Stimulated activated CD4-positive, alpha-beta T cell treated with anti-CD3 and anti-CD28 coated beads, Interleukin-4, amount 100 ng/mL, for 24 hours (primary cell): Measurements from ENCODE around the gene FMN2.

Experiments
- DNase-seq: peaks from one replicate; pipeline ENCODE4 v3.0.0-alpha.2; 2020

Gene FMN2

DNA sequence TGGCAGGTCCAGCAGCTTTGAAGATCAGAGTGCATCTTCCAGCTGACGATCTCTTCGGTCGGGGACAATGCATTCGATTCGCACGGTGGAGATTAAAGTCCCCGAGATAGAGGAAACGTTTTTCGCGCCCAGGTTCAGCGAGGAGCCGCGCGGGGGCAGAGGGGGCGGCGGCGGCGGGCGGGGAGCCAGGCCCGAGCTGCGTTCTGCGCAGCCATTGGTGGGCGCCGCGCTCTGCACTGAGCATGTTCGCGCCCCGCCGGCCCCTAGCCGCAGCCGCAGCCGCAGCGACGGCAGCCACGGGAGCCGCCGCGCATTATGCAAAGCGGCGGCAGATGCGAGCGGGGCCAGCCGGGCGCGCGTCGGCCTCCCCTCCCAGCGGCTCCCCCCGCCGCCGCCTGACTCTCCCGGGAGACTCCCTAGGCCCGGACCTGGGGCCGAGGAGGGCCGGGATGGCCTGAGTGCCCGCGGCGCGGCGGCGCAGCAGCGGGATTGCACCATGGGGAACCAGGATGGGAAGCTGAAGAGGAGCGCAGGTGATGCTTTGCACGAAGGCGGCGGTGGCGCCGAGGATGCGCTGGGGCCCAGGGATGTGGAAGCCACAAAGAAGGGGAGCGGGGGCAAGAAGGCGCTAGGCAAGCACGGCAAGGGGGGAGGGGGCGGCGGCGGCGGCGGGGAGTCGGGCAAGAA is at the start of gene FMN2:
Gene FMN2 (plus strand): TSS at position 270 of the 687 bp plus-strand sequence. CDS start 227 bp downstream, at position 497.
- DNase-seq: no peak

- no peak for DNase-seq
Measured at GRCh38 chr1:240044620-240045019, 47.1 kb upstream of the FMN2 start.

- no peak for DNase-seq
Measured at GRCh38 chr1:240046000-240046399, 45.7 kb upstream of the FMN2 start.

DNA sequence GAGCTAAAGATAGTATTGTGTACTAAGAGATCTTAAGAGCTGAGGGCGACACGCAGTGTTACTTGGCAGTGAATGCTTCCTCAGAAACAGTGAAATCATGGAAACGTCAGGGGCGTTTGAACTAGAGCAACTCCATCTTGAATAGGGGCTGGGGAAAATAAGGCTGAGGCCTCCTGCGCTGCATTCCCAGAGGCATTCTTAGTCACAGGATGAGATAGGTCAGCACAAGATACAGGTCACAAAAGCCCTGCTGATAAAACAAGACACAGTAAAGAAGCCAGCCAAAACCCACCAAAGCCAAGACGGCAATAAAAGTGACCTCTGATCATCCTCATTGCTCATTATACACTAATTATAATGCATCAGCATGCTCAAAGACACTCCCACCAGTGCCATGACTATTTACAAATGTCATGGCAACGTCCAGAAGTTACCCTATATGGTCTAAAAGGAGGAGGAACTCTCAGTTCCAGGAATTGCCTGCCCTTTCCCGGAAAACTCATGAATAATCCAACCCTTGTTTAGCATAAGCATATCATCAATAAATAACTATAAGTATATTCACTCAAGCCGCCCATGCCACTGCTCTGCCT is 37.5 kb upstream of the FMN2 start:
- DNase-seq: no peak

GRCh38 chr1:240055936-240056335 is 35.7 kb upstream of the FMN2 start:
- DNase-seq: no peak

- DNase-seq: no peak
Measured at GRCh38 chr1:240056350-240056749, 35.3 kb upstream of the FMN2 start.

GRCh38 chr1:240058049-240058448 is 33.6 kb upstream of the FMN2 start:
- no peak for DNase-seq

GRCh38 chr1:240068961-240069360 is 22.7 kb upstream of the FMN2 start:
- no peak for DNase-seq

GRCh38 chr1:240070188-240070587 is 21.5 kb upstream of the FMN2 start:
- no peak for DNase-seq

- DNase-seq: no peak
Measured at GRCh38 chr1:240073097-240073496, 18.6 kb upstream of the FMN2 start.

- no peak for DNase-seq
Measured at GRCh38 chr1:240074422-240074821, 17.3 kb upstream of the FMN2 start.

- no peak for DNase-seq
Measured at GRCh38 chr1:240074908-240075307, 16.8 kb upstream of the FMN2 start.

- no peak for DNase-seq
Measured at GRCh38 chr1:240084337-240084736, 7.3 kb upstream of the FMN2 start.

DNA sequence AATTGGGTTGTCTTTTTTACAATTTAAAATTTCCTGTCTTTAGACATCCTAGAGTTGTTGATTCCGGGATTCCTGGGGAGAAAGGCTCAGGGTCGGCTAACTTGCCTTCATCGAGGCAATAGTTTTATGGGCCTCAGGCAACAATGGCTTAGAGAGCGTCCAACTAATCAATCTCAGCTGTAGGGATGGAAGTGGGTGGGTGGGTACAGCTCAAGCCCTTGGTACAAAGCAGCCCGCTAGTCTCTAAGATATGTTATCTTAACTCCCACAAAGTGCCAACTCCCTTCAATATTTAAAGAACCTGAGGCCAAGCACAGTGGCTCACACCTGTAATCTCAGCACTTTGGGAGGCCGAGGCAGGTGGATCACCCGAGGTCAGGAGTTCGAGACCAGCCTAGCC is 6.9 kb upstream of the FMN2 start:
- no peak for DNase-seq

GRCh38 chr1:240086726-240087125 is 5.0 kb upstream of the FMN2 start:
- DNase-seq: no peak

GRCh38 chr1:240090014-240090413 is 1.7 kb upstream of the FMN2 start:
- DNase-seq: no peak

DNA sequence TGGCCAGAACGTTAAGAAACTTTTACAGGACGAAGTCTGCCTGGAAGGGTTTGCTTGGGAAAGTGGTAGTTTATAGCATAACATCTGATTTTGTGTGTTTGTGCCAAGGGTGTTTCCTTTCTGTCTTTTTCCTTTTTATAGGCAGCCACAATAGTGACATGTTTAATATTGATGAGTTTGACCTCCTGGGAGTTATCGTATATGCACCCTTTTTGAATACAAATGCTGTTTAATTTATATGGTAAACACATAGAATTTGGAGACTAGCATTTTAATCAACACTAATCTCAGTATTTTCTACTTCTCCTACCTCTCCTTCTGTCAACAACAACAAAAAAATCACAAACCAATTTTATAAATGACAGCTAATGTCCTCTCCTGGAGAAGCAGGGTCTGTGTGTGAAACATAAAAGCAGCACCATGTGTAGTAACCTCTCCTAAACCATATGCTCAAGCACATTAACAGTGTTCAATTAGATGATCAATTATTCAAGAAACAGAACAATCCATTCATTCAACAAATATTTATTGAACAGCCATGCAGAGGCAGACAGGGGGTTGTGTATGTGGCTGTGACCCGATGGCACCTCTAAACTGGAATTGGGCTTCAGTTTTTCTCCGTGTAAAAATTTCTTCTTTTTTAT is 604 bp upstream of the FMN2 start:
- no peak for DNase-seq

GRCh38 chr1:240092301-240093119 is 827 bp downstream of the FMN2 start:
- no peak for DNase-seq

- DNase-seq: no peak
Measured at GRCh38 chr1:240093120-240093961, 1.7 kb downstream of the FMN2 start.

GRCh38 chr1:240094041-240094722 is 2.5 kb downstream of the FMN2 start:
- DNase-seq: no peak

DNA sequence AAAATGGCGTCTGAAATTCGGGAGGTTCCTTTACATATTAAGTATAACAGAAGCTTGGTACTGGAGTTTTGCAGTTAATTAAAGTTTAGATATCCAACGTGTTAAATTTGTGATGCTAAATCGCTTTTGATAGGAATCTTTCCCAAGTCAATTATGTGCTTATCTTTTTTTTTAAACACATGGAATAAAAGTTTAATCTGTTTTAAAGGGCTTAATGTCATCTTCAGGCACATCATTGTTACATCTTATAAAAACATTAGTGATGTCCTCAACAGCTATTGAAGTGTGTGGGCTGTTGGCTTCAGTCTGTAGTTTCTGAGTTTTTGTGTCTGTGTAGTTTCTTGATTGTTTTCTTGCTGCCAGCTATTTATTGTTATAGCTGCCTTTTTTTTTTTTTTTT is 5.3 kb downstream of the FMN2 start:
- no peak for DNase-seq

GRCh38 chr1:240098534-240098933 is 6.9 kb downstream of the FMN2 start:
- DNase-seq: no peak
